Measurements from ENCODE around the gene BIN1. TPM values are rescaled to one million over a fixed set of nuclear protein-coding genes. Genes with fewer than 3 reads are reported as not detected.

The BIN1 gene
- total RNA-seq, 4 donors from 2014 or later: 95.7 to 146 (median 98.8) TPM

DNA sequence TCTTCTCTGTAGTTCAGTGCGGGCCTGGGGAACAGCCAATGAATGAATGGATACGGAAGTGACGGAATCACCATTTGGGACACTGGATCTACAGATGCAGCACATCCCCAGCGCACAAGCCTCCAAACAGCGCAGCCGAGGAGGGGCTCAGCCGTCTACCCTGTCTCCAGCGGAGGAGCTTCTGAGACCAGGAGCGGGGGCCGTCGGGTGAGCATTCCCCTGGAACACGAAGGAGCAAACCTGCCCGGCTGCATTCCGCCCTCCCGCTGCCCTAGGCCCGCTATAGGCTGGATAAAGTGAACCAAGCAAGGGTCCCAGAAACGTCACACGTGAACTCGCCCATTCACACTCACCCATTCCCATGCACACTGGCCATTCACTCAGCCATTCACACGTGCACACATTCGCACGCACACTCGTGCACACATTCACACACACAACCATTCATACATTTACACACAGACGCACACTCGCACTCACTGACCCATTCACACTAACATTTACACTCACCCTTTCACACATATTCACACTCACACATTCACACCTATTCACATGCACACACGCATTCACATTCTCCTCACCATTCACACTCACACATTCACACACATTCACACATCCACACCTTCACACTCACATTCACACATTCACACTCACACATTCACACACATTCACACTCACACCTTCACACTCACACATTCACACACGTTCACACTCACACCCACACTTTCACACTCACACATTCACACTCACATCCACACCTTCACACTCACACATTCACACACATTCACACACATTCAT lies 63.4 kb downstream of the BIN1 start:
- WGBS, 2 donors: 90 to 94% methylated on average over 19 to 27 of the region's 27 CpGs
- no peak for DNase-seq (ENCODE audit: low spot score in 2 of 2)
- Histone ChIP-seq H3K4me3 (no peak overlapping the region), H3K36me3 (peaks cover 0 to 19% (median 0%) of the 10 kb centered on the region in 3 donors), H3K9me3 (no peaks in the 10 kb centered on the region), H3K27me3 (no peaks in the 10 kb centered on the region), H3K27ac (no peak overlapping the region), H3K4me1 (peaks cover 0 to 9% (median 0%) of the 10 kb centered on the region in 4 donors)
- TF ChIP-seq EP300 (IDR thresholded peaks at IDR 0.05): no peak
- TF ChIP-seq CTCF (IDR thresholded peaks at IDR 0.05): no peak
- TF ChIP-seq POLR2A (IDR thresholded peaks at IDR 0.05): no peak

DNA sequence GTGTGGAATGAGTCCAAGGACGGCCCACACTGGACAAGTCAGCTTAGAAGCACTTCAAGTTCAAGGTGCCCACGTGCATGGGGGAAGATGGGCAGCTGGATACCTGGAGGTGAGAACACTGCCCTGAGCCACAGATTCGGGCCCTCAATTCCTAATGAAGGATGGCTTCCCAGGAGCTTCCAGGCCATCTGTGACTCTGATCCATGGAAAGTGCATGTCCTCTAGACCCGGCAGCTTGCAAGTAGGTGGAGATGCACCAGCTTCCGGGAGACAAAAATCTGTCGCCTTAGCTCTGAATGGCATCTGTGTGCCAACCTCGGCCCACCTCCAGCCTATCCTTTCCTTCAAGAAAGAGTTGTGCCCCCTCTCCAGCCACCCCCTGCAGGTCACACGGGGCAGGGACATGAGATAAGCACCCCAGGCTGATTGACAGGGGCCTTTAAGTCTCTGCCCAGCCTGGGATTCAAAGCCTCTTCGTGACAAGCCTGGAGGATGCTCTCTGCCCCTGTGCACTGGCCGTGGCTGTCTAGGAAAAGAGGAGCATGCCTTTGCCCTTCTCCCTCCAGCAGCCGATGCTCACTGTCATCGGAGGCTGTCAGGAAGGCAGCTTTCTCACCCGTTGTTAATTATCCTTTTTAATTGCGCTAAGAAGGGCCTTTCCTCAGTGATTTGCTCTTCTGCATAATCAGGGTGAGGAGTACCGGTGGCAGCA lies 65.5 kb downstream of the BIN1 start:
- Histone ChIP-seq H3K36me3 (no peaks in the 10 kb centered on the region), H3K4me3 (no peak overlapping the region), H3K27me3 (no peaks in the 10 kb centered on the region), H3K27ac (no peak overlapping the region), H3K9me3 (no peaks in the 10 kb centered on the region), H3K4me1 (peaks cover 0 to 8% (median 0%) of the 10 kb centered on the region in 4 donors)
- TF ChIP-seq POLR2A (IDR thresholded peaks at IDR 0.05): no peak
- TF ChIP-seq CTCF (IDR thresholded peaks at IDR 0.05): no peak
- TF ChIP-seq EP300 (IDR thresholded peaks at IDR 0.05): no peak
- WGBS, 2 donors: 82 to 87% methylated on average over 10 to 14 of the region's 15 CpGs
- no peak for DNase-seq (ENCODE audit: low spot score in 2 of 2)

DNA sequence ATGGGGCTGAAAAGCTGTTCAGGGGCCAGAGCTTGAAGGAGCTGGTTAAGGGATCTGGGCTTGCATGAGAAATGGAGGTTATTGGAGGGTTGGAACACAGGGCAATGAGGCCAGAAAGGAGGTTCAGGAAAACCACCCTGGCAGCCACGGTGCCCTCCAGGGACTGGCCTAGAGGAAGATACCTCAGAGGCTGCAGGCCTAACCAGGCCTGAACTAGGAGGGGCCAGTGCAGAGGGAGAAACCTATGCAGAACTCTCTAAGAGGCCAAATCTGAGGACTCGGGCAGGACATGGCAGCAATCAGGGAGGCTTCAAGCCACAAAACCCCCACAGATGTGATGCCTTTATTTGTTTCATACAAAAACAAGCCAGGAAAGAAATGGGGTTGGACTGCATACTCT lies 66.8 kb downstream of the BIN1 start:
- no peaks in the 10 kb centered on the region for H3K4me1 ChIP-seq
- H3K36me3 ChIP-seq: no peaks in the 10 kb centered on the region
- no peak overlapping the region for H3K4me3 ChIP-seq
- H3K27ac ChIP-seq: no peak overlapping the region
- DNase-seq (ENCODE audit: low spot score in 2 of 2): no peak
- no peaks in the 10 kb centered on the region for H3K9me3 ChIP-seq
- no peak for TF ChIP-seq EP300 (IDR thresholded peaks at IDR 0.05)
- no peak for TF ChIP-seq POLR2A (IDR thresholded peaks at IDR 0.05)
- no peak for TF ChIP-seq CTCF (IDR thresholded peaks at IDR 0.05)
- no peaks in the 10 kb centered on the region for H3K27me3 ChIP-seq
- WGBS, 2 donors: 87 to 94% methylated on average over 2 of the region's 2 CpGs

- no peak for TF ChIP-seq CTCF (IDR thresholded peaks at IDR 0.05)
- TF ChIP-seq EP300 (IDR thresholded peaks at IDR 0.05): no peak
- TF ChIP-seq POLR2A (IDR thresholded peaks at IDR 0.05): no peak
- H3K9me3 ChIP-seq: no peaks in the 10 kb centered on the region
- 91 to 95% methylated on average over 13 to 14 of the region's 14 CpGs for WGBS, 2 donors
These were observed 67.4 kb downstream of the BIN1 start for GRCh38 chr2:127039387-127040031.

GRCh38 chr2:127037476-127037875 lies 69.5 kb downstream of the BIN1 start:
- Histone ChIP-seq H3K27me3 (no peaks in the 10 kb centered on the region), H3K4me3 (no peak overlapping the region), H3K9me3 (no peaks in the 10 kb centered on the region), H3K4me1 (no peaks in the 10 kb centered on the region), H3K36me3 (no peaks in the 10 kb centered on the region), H3K27ac (no peak overlapping the region)
- TF ChIP-seq EP300 (IDR thresholded peaks at IDR 0.05) (no peak), POLR2A (IDR thresholded peaks at IDR 0.05) (no peak), CTCF (IDR thresholded peaks at IDR 0.05) (no peak)
- DNase-seq (ENCODE audit: low spot score in 2 of 2): no peak

More at GRCh38 chr2:127039387-127040031, 67.4 kb downstream of the BIN1 start:
- H3K36me3 ChIP-seq: no peaks in the 10 kb centered on the region
- no peaks in the 10 kb centered on the region for H3K27me3 ChIP-seq
- H3K4me3 ChIP-seq: no peak overlapping the region
- no peak for DNase-seq (ENCODE audit: low spot score in 2 of 2)
- no peaks in the 10 kb centered on the region for H3K4me1 ChIP-seq
- H3K27ac ChIP-seq: no peak overlapping the region
